Aorta (tissue), 5 donors: ENCODE data around the gene ZDHHC13. TPM values are rescaled to one million over a fixed set of nuclear protein-coding genes. Genes with fewer than 3 reads are reported as not detected.

ENCODE experiments used
- ATAC-seq: fragments of 200-7000 bp; cut with Tn5 transposase; one replicate; pipeline ENCODE4 v1.9.1; 2022; ENCODE audit warnings: moderate library complexity; ENCODE audit not compliant: low FRiP score
- DNase-seq, 2 donors: peaks; one replicate each; pipeline ENCODE4 v3.0.0-alpha.2; 2020
- H3K27ac ChIP-seq, 2 donors: one replicate each; pipeline ENCODE4 v1.5.1; 2013; ENCODE audit warnings: low read length in 2 of 2, mild to moderate bottlenecking in 2 of 2, moderate library complexity in 2 of 2, control low read depth in 1 of 2, inconsistent platforms in 1 of 2, low read depth in 1 of 2
- H3K27me3 ChIP-seq, 2 donors: one replicate each; pipeline ENCODE4 v1.6.1; 2013; ENCODE audit warnings: control low read depth in 1 of 2, low read length in 1 of 2, mild to moderate bottlenecking in 1 of 2, moderate library complexity in 1 of 2; ENCODE audit not compliant: insufficient read depth in 2 of 2, control insufficient read depth in 1 of 2
- H3K36me3 ChIP-seq, 2 donors: one replicate each; pipeline ENCODE4 v1.6.1; 2013; ENCODE audit warnings: control low read depth in 1 of 2, low read length in 1 of 2, mild to moderate bottlenecking in 1 of 2; ENCODE audit not compliant: insufficient read depth in 2 of 2, control insufficient read depth in 1 of 2
- H3K4me1 ChIP-seq, 2 donors: one replicate each; pipeline ENCODE4 v1.6.1; 2013; ENCODE audit warnings: low read length in 2 of 2, control low read depth in 1 of 2, mild to moderate bottlenecking in 1 of 2, moderate library complexity in 1 of 2; ENCODE audit not compliant: insufficient read depth in 2 of 2, control insufficient read depth in 1 of 2
- H3K4me3 ChIP-seq, 2 donors: one replicate each; pipeline ENCODE4 v1.5.1; 2013; ENCODE audit warnings: low read length in 2 of 2, control low read depth in 1 of 2, mild to moderate bottlenecking in 1 of 2
- H3K9me3 ChIP-seq: one replicate; pipeline ENCODE4 v1.6.1; 2013; ENCODE audit warnings: mild to moderate bottlenecking, low read length; ENCODE audit not compliant: control insufficient read depth
- WGBS, 2 donors: extraction: QIAGEN DNeasy Blood & Tissue Kit; methylation state at CpG; one replicate each; pipeline ENCODE4 v1.1.7; 2013; 5-methylcytosine and 5-hydroxymethylcytosine counted together
- intact Hi-C, 2 donors: fragments of 100-400 bp; cut with DNase I; formaldehyde crosslinking; loops; one replicate each; pipeline versions ENCODE4 v1.14.2 to v1.15.0; 2022
- polyA plus RNA-seq, 2 donors: library from polyadenylated mRNA; stranded (reverse); fragments of 200-250 nt; gene quantifications; one replicate each; pipeline ENCODE4 v1.2.3, GENCODE V29; 2013
- total RNA-seq, 2 donors: library from RNA; stranded (reverse); fragmentation: NEBNext Ultra II Directional; extraction: Animal tissue kit (Norgen Biotek cat#: 25700); gene quantifications; one replicate each; pipeline ENCODE4 v1.2.1, GENCODE V29; 2021
- donor health status: healthy with polysubstance abuse.
- donor health status: Bipolar disorder and iron deficiency.
- donor health status: DM: no; HTN: no; CAD: no.
- donor health status: DM: no; HTN: no; CAD: no.
- donor health status: DM: yes; HTN: yes; CAD: no.

Gene ZDHHC13
- total and polyA plus RNA-seq, 4 donors = 3.3 to 14.7 (median 7.7) TPM

- no peak for DNase-seq
- no peaks in the 10 kb centered on the region for H3K27me3 ChIP-seq
- intact Hi-C loops = no loop called here
- no peaks in the 10 kb centered on the region for H3K36me3 ChIP-seq
- H3K27ac ChIP-seq = no peak overlapping the region
- H3K9me3 ChIP-seq = peaks cover 2% of the 10 kb centered on the region
- no peaks in the 10 kb centered on the region for H3K4me1 ChIP-seq
- H3K4me3 ChIP-seq = no peak overlapping the region
- 45 to 48% methylated on average over 3 of the region's 3 CpGs for WGBS, 2 donors
- ATAC-seq = no peak
Observed at GRCh38 chr11:19218216-19218615, 101.2 kb downstream of the ZDHHC13 start.

GRCh38 chr11:19218786-19219460 is 102.0 kb downstream of the ZDHHC13 start:
- H3K9me3 ChIP-seq = peaks cover 2% of the 10 kb centered on the region
- no peaks in the 10 kb centered on the region for H3K36me3 ChIP-seq
- intact Hi-C loops = no loop called here
- 73 to 81% methylated on average over 15 of the region's 15 CpGs for WGBS, 2 donors
- no peak overlapping the region for H3K27ac ChIP-seq
- ATAC-seq (no peak), DNase-seq (no peak)
- H3K4me1 ChIP-seq = no peaks in the 10 kb centered on the region
- H3K4me3 ChIP-seq = no peak overlapping the region
- H3K27me3 ChIP-seq = no peaks in the 10 kb centered on the region

GRCh38 chr11:19220903-19221724 is 104.1 kb downstream of the ZDHHC13 start:
- intact Hi-C loops = no loop called here
- Histone ChIP-seq H3K36me3 (no peaks in the 10 kb centered on the region), H3K27ac (no peak overlapping the region), H3K4me1 (no peaks in the 10 kb centered on the region), H3K9me3 (peaks cover 2% of the 10 kb centered on the region), H3K4me3 (no peak overlapping the region), H3K27me3 (no peaks in the 10 kb centered on the region)
- ATAC-seq (no peak), DNase-seq (no peak)
- WGBS, 2 donors = 49 to 52% methylated on average over 3 of the region's 3 CpGs

GRCh38 chr11:19225123-19225522 is 108.2 kb downstream of the ZDHHC13 start:
- Histone ChIP-seq H3K4me1 (no peaks in the 10 kb centered on the region), H3K27ac (no peak overlapping the region), H3K27me3 (no peaks in the 10 kb centered on the region), H3K4me3 (no peak overlapping the region), H3K36me3 (no peaks in the 10 kb centered on the region), H3K9me3 (peaks cover 2% of the 10 kb centered on the region)
- DNase-seq = no peak
- no peak for ATAC-seq
- 95% methylated on average over 6 of the region's 6 CpGs for WGBS, 2 donors
- intact Hi-C loops = no loop called here

GRCh38 chr11:19225581-19225980 is 108.6 kb downstream of the ZDHHC13 start:
- DNase-seq (no peak), ATAC-seq (no peak)
- intact Hi-C loops = no loop called here
- no peaks in the 10 kb centered on the region for H3K27me3 ChIP-seq
- no peak overlapping the region for H3K4me3 ChIP-seq
- no peak overlapping the region for H3K27ac ChIP-seq
- 97% methylated on average over 3 of the region's 3 CpGs for WGBS, 2 donors
- no peaks in the 10 kb centered on the region for H3K4me1 ChIP-seq
- peaks cover 2% of the 10 kb centered on the region for H3K9me3 ChIP-seq
- H3K36me3 ChIP-seq = no peaks in the 10 kb centered on the region

Other genes starting within 250 kb of the ZDHHC13 start
- not detected for gene MRGPRX1, start 177.8 kb upstream of the ZDHHC13 start, total RNA-seq
- not detected for gene MRGPRX1, start 177.8 kb upstream of the ZDHHC13 start, polyA plus RNA-seq
- gene MRGPRX2, start 56.5 kb upstream of the ZDHHC13 start, total RNA-seq = not detected
- gene MRGPRX2, start 56.5 kb upstream of the ZDHHC13 start, polyA plus RNA-seq = not detected
- not detected for gene CSRP3, start 84.8 kb downstream of the ZDHHC13 start, total RNA-seq
- 1 to 10 TPM in 1 of 2 donors, under 1 TPM in 1; 0.18 to 7.5 TPM for gene CSRP3, start 84.8 kb downstream of the ZDHHC13 start, polyA plus RNA-seq
- under 1 TPM; 0.29 to 0.63 TPM for gene E2F8, start 123.8 kb downstream of the ZDHHC13 start, total RNA-seq
- under 1 TPM in 1 of 2 donors, not detected in 1; 0.05 TPM for gene E2F8, start 123.8 kb downstream of the ZDHHC13 start, polyA plus RNA-seq